Gastroesophageal sphincter (tissue), 3 donors: ENCODE data around the gene DNAJB1.

Experiments used
- CTCF ChIP-seq, 4 experiments: fragments of 200-600 bp in 2 of 4; fragments of 450-650 bp in 2 of 4; sonication (generic) in 1 of 4; IDR thresholded peaks; one replicate each; pipeline ENCODE4 v1.5.1; 2017 to 2019; ENCODE audit warnings: antibody characterized with exemption in 4 of 4, mild to moderate bottlenecking in 2 of 4, moderate library complexity in 2 of 4
- EP300 ChIP-seq: sonication (generic); formaldehyde crosslinking; IDR thresholded peaks from one replicate; pipeline ENCODE4 v1.6.1; 2017; ENCODE audit warnings: antibody characterized with exemption, mild to moderate bottlenecking
- POLR2A ChIP-seq, 2 donors: fragments of 450-650 bp; IDR thresholded peaks; one replicate each; pipeline ENCODE4 v1.6.1; 2017; ENCODE audit warnings: antibody characterized with exemption in 2 of 2, mild to moderate bottlenecking in 2 of 2, moderate library complexity in 1 of 2

- no peak for TF ChIP-seq CTCF (IDR thresholded peaks at IDR 0.05)
- no peak for TF ChIP-seq EP300
- TF ChIP-seq POLR2A (IDR thresholded peaks at IDR 0.05): no peak
Observed at GRCh38 chr19:14536926-14537692, 18.9 kb upstream of the DNAJB1 start.
